ENCODE data around the gene DCLK1. TPM values are rescaled to one million over a fixed set of nuclear protein-coding genes. Genes with fewer than 3 reads are reported as not detected.
A peak's percentile ranks its signal among the peaks of the same experiment; 100 is the strongest.

Gene DCLK1
- total RNA-seq, 1 donor from 2014 or later: 2.9 TPM

DNA sequence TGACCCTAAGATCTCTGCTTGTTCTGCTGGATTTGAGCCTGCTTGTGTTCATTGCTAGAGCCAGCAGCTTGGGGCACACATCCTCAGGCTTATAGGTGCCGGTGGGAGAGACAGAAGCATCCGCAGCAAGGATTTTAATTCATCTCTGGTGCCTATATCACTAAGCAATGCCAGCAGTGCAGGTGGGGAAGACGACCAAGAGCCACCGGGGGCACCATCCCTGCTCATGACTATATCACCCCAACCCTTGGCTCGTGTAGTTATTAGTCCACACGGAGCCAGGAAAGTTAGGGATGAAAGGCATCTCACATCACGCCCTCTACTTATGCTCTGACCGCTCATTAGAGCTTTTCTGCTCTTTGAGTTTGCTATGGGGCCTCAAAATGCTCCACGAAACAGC is 298.2 kb downstream of the DCLK1 start:
- TF ChIP-seq, protein P1, sequence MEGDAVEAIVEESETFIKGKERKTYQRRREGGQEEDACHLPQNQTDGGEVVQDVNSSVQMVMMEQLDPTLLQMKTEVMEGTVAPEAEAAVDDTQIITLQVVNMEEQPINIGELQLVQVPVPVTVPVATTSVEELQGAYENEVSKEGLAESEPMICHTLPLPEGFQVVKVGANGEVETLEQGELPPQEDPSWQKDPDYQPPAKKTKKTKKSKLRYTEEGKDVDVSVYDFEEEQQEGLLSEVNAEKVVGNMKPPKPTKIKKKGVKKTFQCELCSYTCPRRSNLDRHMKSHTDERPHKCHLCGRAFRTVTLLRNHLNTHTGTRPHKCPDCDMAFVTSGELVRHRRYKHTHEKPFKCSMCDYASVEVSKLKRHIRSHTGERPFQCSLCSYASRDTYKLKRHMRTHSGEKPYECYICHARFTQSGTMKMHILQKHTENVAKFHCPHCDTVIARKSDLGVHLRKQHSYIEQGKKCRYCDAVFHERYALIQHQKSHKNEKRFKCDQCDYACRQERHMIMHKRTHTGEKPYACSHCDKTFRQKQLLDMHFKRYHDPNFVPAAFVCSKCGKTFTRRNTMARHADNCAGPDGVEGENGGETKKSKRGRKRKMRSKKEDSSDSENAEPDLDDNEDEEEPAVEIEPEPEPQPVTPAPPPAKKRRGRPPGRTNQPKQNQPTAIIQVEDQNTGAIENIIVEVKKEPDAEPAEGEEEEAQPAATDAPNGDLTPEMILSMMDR (IDR thresholded peaks at IDR 0.05; ENCODE audit: insufficient read depth, low read length, poor library complexity, severe bottlenecking): no peak
- H3K36me3 ChIP-seq (ENCODE audit: control insufficient read depth, insufficient read depth, low read length): no peaks in the 10 kb centered on the region
- DNase-seq (ENCODE audit: low read depth): no peak

DNA sequence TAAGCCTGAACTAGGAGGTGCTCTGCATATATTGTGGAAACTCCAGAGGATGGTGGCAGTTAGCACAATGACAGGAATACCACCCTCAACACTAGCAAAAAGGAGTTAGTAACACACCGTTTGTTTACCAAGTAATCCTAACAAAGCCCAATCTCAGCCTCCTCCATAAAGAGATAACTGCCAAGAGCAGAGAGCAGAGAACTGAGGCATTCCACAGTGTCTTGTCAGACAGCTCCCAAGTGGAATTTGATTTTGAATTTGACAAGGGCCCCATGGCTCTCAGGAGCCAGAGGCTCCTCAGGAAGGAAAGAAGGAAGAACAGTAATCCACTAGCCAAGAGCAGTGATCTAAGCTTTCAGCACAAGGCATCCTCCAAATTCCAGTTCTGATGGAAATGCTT is 298.6 kb downstream of the DCLK1 start:
- Histone ChIP-seq H3K27me3 (ENCODE audit: control insufficient read depth, insufficient read depth, low read length) (no peaks in the 10 kb centered on the region), H3K4me3 (ENCODE audit: low read depth, low read length) (no peak overlapping the region), H3K36me3 (ENCODE audit: control insufficient read depth, insufficient read depth, low read length) (no peaks in the 10 kb centered on the region)
- no peak for DNase-seq (ENCODE audit: low read depth)
- TF ChIP-seq, protein P1 (IDR thresholded peaks at IDR 0.05; ENCODE audit: insufficient read depth, low read length, poor library complexity, severe bottlenecking): no peak

More for the DNA sequence above, 298.2 kb downstream of the DCLK1 start:
- Histone ChIP-seq H3K27me3 (ENCODE audit: control insufficient read depth, insufficient read depth, low read length) (no peaks in the 10 kb centered on the region), H3K4me3 (ENCODE audit: low read depth, low read length) (no peak overlapping the region)

DNA sequence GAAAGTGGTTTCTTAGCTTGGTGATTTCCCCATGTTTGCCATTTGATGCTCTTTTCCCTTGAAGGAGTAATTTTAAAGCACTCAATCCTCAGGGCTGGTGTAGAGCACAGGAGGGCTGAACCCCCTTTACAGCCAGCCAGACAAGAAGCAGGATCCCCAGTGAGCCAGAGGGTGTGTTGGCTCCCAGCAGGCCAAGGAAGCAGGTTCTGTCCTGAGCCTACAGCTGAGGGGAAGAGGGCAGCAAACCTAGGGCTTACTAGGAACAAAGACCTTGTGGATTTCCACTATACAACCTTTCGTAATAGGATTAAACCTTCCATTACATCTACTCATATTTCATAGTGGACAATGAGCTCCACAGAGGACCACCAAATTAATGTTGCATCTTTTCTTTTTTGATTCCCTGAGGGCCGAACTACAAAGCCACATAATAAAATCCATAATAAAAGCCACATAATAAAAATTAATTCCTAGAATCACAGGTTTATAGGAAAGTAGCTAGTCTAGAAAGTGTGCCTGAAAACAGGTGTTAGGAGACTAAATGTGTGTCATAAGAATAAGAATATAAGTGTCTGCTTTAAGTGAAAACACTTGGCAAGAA is 300.2 kb downstream of the DCLK1 start:
- Histone ChIP-seq H3K36me3 (ENCODE audit: control insufficient read depth, insufficient read depth, low read length) (no peaks in the 10 kb centered on the region), H3K27me3 (ENCODE audit: control insufficient read depth, insufficient read depth, low read length) (no peaks in the 10 kb centered on the region), H3K4me3 (ENCODE audit: low read depth, low read length) (no peak overlapping the region)
- TF ChIP-seq, protein P1 (IDR thresholded peaks at IDR 0.05; ENCODE audit: insufficient read depth, low read length, poor library complexity, severe bottlenecking): no peak
- no peak for DNase-seq (ENCODE audit: low read depth)

DNA sequence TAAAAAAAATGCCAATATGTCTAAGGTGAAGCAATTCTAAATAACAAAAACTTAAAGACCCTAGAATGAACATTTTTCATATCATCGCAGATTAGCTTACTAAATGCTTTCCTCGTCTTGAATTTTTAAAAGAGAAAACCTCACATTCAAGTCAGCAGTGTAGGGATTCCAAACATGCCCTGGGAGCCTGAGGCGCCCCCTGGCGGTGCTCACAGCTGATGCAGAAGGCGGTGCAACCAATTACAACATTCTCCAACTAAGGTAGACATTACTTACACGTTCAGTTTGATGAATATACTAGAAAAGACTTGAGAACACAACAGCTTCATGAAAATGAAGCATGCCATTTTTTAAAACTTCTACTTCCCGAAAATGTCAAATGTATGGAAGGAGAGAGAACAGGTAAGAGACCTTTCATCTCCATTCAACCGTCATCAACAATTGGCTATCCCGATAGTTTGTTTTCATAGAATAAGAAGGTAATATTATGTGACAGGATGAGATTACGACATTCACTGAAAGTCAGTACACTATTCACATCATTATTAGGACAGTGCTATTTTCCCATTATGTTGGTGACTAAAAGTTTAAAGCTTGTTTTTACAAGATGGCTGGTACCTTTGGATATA is 304.4 kb downstream of the DCLK1 start:
- no peak for DNase-seq (ENCODE audit: low read depth)
- no peaks in the 10 kb centered on the region for H3K27me3 ChIP-seq (ENCODE audit: control insufficient read depth, insufficient read depth, low read length)
- TF ChIP-seq, protein P1 (IDR thresholded peaks at IDR 0.05; ENCODE audit: insufficient read depth, low read length, poor library complexity, severe bottlenecking): peak; percentile 38
- no peaks in the 10 kb centered on the region for H3K36me3 ChIP-seq (ENCODE audit: control insufficient read depth, insufficient read depth, low read length)
- no peak overlapping the region for H3K4me3 ChIP-seq (ENCODE audit: low read depth, low read length)

DNA sequence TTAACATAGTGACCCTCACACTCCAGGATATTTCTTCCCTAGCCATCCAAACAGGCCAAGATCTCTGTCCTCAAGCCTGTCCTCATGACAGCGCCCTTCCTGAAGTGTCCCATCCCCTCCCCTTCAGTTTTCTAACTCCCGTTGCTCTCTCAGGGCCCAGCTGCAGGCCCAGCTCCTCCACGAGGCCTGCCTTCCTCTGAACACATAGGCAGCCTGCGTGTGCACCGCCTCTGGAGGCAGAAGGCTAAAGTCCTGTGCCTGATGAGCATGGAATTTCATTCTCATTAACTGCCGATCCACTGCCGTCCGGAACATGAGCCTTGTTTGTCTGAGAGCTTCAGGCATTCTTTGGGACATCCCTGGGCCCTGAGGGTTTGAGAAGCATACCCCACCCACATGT is 306.4 kb downstream of the DCLK1 start:
- Histone ChIP-seq H3K4me3 (ENCODE audit: low read depth, low read length) (no peak overlapping the region), H3K27me3 (ENCODE audit: control insufficient read depth, insufficient read depth, low read length) (no peaks in the 10 kb centered on the region), H3K36me3 (ENCODE audit: control insufficient read depth, insufficient read depth, low read length) (no peaks in the 10 kb centered on the region)
- TF ChIP-seq, protein P1 (IDR thresholded peaks at IDR 0.05; ENCODE audit: insufficient read depth, low read length, poor library complexity, severe bottlenecking): no peak
- DNase-seq (ENCODE audit: low read depth): no peak

DNA sequence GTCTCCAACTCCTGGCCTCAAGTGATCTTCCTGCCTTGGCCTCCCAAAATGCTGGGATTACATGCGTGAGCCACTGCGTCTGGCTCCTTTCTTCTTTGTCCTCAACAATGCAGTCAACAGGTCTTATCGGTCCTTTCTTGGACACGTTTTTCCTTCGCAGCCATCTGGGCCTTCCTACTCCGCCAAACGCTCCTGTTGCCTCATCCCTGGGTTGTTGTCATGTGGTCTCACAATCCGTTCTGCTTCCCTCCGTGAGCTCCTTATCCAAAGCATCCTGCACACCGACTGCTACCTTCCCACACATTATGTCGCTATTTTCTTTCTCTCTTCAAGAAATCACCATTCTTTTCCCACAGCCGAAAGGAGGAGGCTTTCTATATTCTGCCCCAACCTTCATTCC is 306.8 kb downstream of the DCLK1 start:
- DNase-seq (ENCODE audit: low read depth): no peak
- Histone ChIP-seq H3K36me3 (ENCODE audit: control insufficient read depth, insufficient read depth, low read length) (no peaks in the 10 kb centered on the region), H3K4me3 (ENCODE audit: low read depth, low read length) (no peak overlapping the region), H3K27me3 (ENCODE audit: control insufficient read depth, insufficient read depth, low read length) (no peaks in the 10 kb centered on the region)
- TF ChIP-seq, protein P1 (IDR thresholded peaks at IDR 0.05; ENCODE audit: insufficient read depth, low read length, poor library complexity, severe bottlenecking): no peak
